Upper lobe of left lung (tissue), 6 donors: ENCODE data around the gene MVK. TPM values are rescaled to one million over a fixed set of nuclear protein-coding genes. Genes with fewer than 3 reads are reported as not detected.
A peak's percentile ranks its signal among the peaks of the same experiment; 100 is the strongest.

Source experiments
- ATAC-seq, 2 donors: fragments of 200-7000 bp; cut with Tn5 transposase; one replicate each; pipeline ENCODE4 v1.9.1; 2022; ENCODE audit warnings: mild to moderate bottlenecking in 2 of 2, moderate library complexity in 2 of 2; ENCODE audit not compliant: low FRiP score in 2 of 2
- DNase-seq, 2 donors: peaks; one replicate each; pipeline ENCODE4 v3.0.0-alpha.2; 2019 to 2020
- H3K27ac ChIP-seq, 4 donors: fragments of 200-600 bp; sonication (generic); one replicate each; pipeline ENCODE4 v1.5.1; 2016 to 2019
- H3K27me3 ChIP-seq, 4 donors: fragments of 200-600 bp; sonication (generic); one replicate each; pipeline ENCODE4 v1.5.1; 2017 to 2019
- H3K36me3 ChIP-seq, 4 donors: fragments of 200-600 bp; sonication (generic); one replicate each; pipeline ENCODE4 v1.5.1; 2016 to 2019
- H3K4me1 ChIP-seq, 4 donors: fragments of 200-600 bp; sonication (generic); one replicate each; pipeline ENCODE4 v1.5.1; 2018 to 2019
- H3K4me3 ChIP-seq, 4 donors: fragments of 200-600 bp; sonication (generic); one replicate each; pipeline ENCODE4 v1.5.1; 2017 to 2019; ENCODE audit warnings: mild to moderate bottlenecking in 2 of 4, moderate library complexity in 1 of 4
- H3K9me3 ChIP-seq, 4 donors: fragments of 200-600 bp; sonication (generic); one replicate each; pipeline ENCODE4 v1.5.1; 2018 to 2019
- EP300 ChIP-seq, 4 donors: sonication (generic); formaldehyde crosslinking; IDR thresholded peaks; one replicate each; pipeline ENCODE4 v1.5.1; 2017; ENCODE audit warnings: antibody characterized with exemption in 4 of 4, control low read depth in 2 of 4
- POLR2A ChIP-seq, 4 donors: fragments of 450-650 bp; IDR thresholded peaks; one replicate each; pipeline ENCODE4 v1.5.1; 2016 to 2017; ENCODE audit warnings: antibody characterized with exemption in 4 of 4, mild to moderate bottlenecking in 2 of 4
- POLR2AphosphoS5 ChIP-seq, 2 donors: sonication (generic); formaldehyde crosslinking; IDR thresholded peaks; one replicate each; pipeline ENCODE4 v1.5.1; 2017; ENCODE audit warnings: antibody characterized with exemption in 2 of 2
- WGBS, 2 donors: methylation state at CpG; one replicate each; pipeline ENCODE4 v1.1.5; 2017 to 2018; 5-methylcytosine and 5-hydroxymethylcytosine counted together
- total RNA-seq, 6 donors: library from RNA; depleted of rRNA in 4 of 6; stranded (reverse); fragments of >200 nt in 4 of 6; gene quantifications; one replicate each; pipeline versions ENCODE4 v1.1.0 to v1.2.1, GENCODE V29; 2016 to 2021
- TF ChIP-seq, protein P1 (sequence below), 6 experiments: fragments of 450-650 bp in 4 of 6; fragments of 200-600 bp in 2 of 6; sonication (generic) in 2 of 6; IDR thresholded peaks; one replicate each; pipeline ENCODE4 v1.5.1; 2016 to 2019; ENCODE audit warnings: antibody characterized with exemption in 6 of 6
- donor health status: DM: no; HTN: no; CAD: no; lungs with moderate emphysema.
- donor health status: DM: no; HTN: yes; CAD: no; lungs with severe emphysema.

Gene MVK
- total RNA-seq, 6 donors from 2014 or later: 22.2 to 56.2 (median 41.5) TPM

DNA sequence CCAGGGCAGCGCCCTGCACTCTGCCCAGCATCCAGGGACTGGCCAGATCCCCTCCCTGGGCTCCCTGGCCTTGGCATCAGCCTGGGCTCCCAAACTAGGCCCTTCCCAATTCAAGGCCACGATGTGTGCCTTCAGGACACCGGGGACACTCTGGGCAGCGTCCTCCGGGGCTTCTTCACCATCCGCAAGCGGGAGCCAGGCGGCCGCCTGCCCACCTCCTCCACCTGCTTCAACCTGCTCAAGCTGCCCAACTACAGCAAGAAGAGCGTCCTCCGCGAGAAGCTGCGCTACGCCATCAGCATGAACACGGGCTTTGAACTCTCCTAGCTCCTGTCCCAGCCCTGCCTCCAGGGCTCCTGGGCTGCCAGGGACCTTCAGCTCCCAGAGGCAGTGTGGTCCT is 39.1 kb upstream of the MVK start:
- WGBS, 2 donors: 96% methylated on average over 15 of the region's 15 CpGs; no CpG with 5 or more reads in 1 of the 2 donors
- no peaks in the 10 kb centered on the region for H3K9me3 ChIP-seq
- no peaks in the 10 kb centered on the region for H3K4me1 ChIP-seq
- TF ChIP-seq POLR2AphosphoS5 (IDR thresholded peaks at IDR 0.05) (no peak), POLR2A (IDR thresholded peaks at IDR 0.05) (no peak), EP300 (IDR thresholded peaks at IDR 0.05) (no peak)
- TF ChIP-seq, protein P1, sequence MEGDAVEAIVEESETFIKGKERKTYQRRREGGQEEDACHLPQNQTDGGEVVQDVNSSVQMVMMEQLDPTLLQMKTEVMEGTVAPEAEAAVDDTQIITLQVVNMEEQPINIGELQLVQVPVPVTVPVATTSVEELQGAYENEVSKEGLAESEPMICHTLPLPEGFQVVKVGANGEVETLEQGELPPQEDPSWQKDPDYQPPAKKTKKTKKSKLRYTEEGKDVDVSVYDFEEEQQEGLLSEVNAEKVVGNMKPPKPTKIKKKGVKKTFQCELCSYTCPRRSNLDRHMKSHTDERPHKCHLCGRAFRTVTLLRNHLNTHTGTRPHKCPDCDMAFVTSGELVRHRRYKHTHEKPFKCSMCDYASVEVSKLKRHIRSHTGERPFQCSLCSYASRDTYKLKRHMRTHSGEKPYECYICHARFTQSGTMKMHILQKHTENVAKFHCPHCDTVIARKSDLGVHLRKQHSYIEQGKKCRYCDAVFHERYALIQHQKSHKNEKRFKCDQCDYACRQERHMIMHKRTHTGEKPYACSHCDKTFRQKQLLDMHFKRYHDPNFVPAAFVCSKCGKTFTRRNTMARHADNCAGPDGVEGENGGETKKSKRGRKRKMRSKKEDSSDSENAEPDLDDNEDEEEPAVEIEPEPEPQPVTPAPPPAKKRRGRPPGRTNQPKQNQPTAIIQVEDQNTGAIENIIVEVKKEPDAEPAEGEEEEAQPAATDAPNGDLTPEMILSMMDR (IDR thresholded peaks at IDR 0.05): no peak
- H3K27me3 ChIP-seq: no peaks in the 10 kb centered on the region
- DNase-seq (no peak), ATAC-seq (peak in 1 of 2 donors; percentile 21)
- H3K4me3 ChIP-seq: no peak overlapping the region
- no peak overlapping the region for H3K27ac ChIP-seq
- peaks cover 10 to 64% (median 48%) of the 10 kb centered on the region in 4 donors for H3K36me3 ChIP-seq

- ATAC-seq (no peak), DNase-seq (peak in 1 of 2 donors; percentile 71)
- no peak overlapping the region for H3K4me3 ChIP-seq
- no peak overlapping the region for H3K27ac ChIP-seq
- no peaks in the 10 kb centered on the region for H3K27me3 ChIP-seq
- no peaks in the 10 kb centered on the region for H3K9me3 ChIP-seq
- no peak for TF ChIP-seq POLR2AphosphoS5 (IDR thresholded peaks at IDR 0.05)
- TF ChIP-seq, protein P1 (IDR thresholded peaks at IDR 0.05): no peak
- TF ChIP-seq EP300 (IDR thresholded peaks at IDR 0.05): no peak
- no peak for TF ChIP-seq POLR2A (IDR thresholded peaks at IDR 0.05)
- no peaks in the 10 kb centered on the region for H3K4me1 ChIP-seq
- WGBS, 2 donors: 86 to 92% methylated on average over 25 of the region's 25 CpGs
- peaks cover 8 to 59% (median 40%) of the 10 kb centered on the region in 4 donors for H3K36me3 ChIP-seq
Measured at GRCh38 chr12:109535231-109535862, 38.2 kb upstream of the MVK start.

DNA sequence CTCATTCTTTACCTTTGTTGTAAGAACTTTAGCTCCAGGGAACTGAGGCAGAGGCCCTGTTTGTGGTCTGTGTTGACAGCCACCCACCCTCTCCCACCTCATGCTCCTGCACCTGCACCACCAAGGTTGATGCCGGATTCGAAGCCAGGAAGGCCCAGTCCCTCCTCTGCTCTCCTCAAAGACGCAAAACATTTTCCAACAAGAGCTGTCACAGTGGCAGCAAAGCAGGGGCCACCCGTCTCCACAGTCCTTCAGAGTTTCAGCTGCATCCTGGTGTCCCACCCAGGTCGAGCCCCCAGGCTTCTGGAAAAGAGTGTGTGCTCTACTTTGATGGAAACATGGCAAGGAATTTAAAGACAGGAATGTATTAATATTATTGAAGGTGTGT is 37.7 kb upstream of the MVK start:
- no peaks in the 10 kb centered on the region for H3K9me3 ChIP-seq
- H3K4me3 ChIP-seq: no peak overlapping the region
- no peak overlapping the region for H3K27ac ChIP-seq
- peaks cover 8 to 55% (median 36%) of the 10 kb centered on the region in 4 donors for H3K36me3 ChIP-seq
- no peaks in the 10 kb centered on the region for H3K4me1 ChIP-seq
- TF ChIP-seq EP300 (IDR thresholded peaks at IDR 0.05): no peak
- TF ChIP-seq, protein P1 (IDR thresholded peaks at IDR 0.05): no peak
- TF ChIP-seq POLR2A (IDR thresholded peaks at IDR 0.05): no peak
- TF ChIP-seq POLR2AphosphoS5 (IDR thresholded peaks at IDR 0.05): no peak
- 86 to 89% methylated on average over 5 of the region's 5 CpGs for WGBS, 2 donors
- ATAC-seq (no peak), DNase-seq (no peak)
- H3K27me3 ChIP-seq: no peaks in the 10 kb centered on the region

DNA sequence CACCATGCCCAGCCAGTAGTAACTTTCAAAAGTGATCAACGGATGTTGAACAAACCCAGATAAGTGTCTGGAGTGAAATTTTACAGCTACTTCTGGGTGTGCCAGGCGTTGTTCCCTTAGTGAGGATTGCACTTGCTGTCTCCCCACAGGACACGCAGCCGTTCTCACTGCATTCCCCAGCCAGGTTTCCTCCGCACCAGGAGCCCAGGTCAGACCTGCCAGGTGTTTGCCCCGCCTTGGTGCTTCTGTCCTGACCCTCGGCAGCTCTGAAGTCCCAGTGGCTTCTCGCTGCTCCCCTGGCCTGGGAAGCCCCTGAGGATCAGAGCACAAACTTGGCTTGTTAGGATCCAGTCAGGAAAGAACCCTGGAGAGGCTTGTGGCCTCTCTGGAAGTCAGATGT is 36.5 kb upstream of the MVK start:
- WGBS, 2 donors: 86 to 95% methylated on average over 5 to 8 of the region's 8 CpGs
- no peak overlapping the region for H3K27ac ChIP-seq

More for the DNA sequence above, 36.5 kb upstream of the MVK start:
- no peaks in the 10 kb centered on the region for H3K4me1 ChIP-seq
- H3K4me3 ChIP-seq: no peak overlapping the region
- H3K36me3 ChIP-seq: peaks cover 8 to 44% (median 27%) of the 10 kb centered on the region in 4 donors
- no peak for DNase-seq
- no peak for ATAC-seq
- no peaks in the 10 kb centered on the region for H3K27me3 ChIP-seq
- TF ChIP-seq EP300 (IDR thresholded peaks at IDR 0.05): no peak
- TF ChIP-seq POLR2A (IDR thresholded peaks at IDR 0.05): no peak
- no peak for TF ChIP-seq POLR2AphosphoS5 (IDR thresholded peaks at IDR 0.05)
- TF ChIP-seq, protein P1 (IDR thresholded peaks at IDR 0.05): no peak
- H3K9me3 ChIP-seq: no peaks in the 10 kb centered on the region
